ENCODE measurements around the gene OR2Y1.
"Not testable (repeated sequence)": the region's sequence is repeated elsewhere in the genome, so short reads cannot be mapped to it uniquely, and the experiment has no call there.

OR2Y1 gene

GRCh38 chr5:180739958-180740357 lies at the start of gene OR2Y1:
Gene OR2Y1 (minus strand): TSS chr5:180740058. CDS start chr5:180740058, 0 bp downstream.
- no peak for DNase-seq

- DNase-seq = not testable (repeated sequence)
Measured at GRCh38 chr5:180788651-180789410, 49.0 kb upstream of the OR2Y1 start.

GRCh38 chr5:180787711-180788431 lies 48.0 kb upstream of the OR2Y1 start:
- no peak for DNase-seq

- no peak for DNase-seq
Measured at GRCh38 chr5:180786531-180787398, 46.9 kb upstream of the OR2Y1 start.

- DNase-seq = no peak
Measured at GRCh38 chr5:180785794-180786221, 46.0 kb upstream of the OR2Y1 start.

GRCh38 chr5:180785121-180785781 lies 45.4 kb upstream of the OR2Y1 start:
- DNase-seq = no peak

GRCh38 chr5:180784497-180785097 lies 44.7 kb upstream of the OR2Y1 start:
- peak; percentile 43 to 57 for DNase-seq

- DNase-seq = no peak
Measured at GRCh38 chr5:180783340-180784052, 43.6 kb upstream of the OR2Y1 start.

- no peak for DNase-seq
Measured at GRCh38 chr5:180782748-180783147, 42.9 kb upstream of the OR2Y1 start.

- DNase-seq = not testable (repeated sequence)
Measured at GRCh38 chr5:180781900-180782326, 42.1 kb upstream of the OR2Y1 start.

- DNase-seq = no peak
Measured at GRCh38 chr5:180779985-180780610, 40.2 kb upstream of the OR2Y1 start.

- DNase-seq = no peak
Measured at GRCh38 chr5:180777475-180777874, 37.6 kb upstream of the OR2Y1 start.

- DNase-seq = no peak
Measured at GRCh38 chr5:180776376-180776775, 36.5 kb upstream of the OR2Y1 start.

GRCh38 chr5:180775624-180776023 lies 35.8 kb upstream of the OR2Y1 start:
- no peak for DNase-seq

- DNase-seq = no peak
Measured at GRCh38 chr5:180771839-180772238, 32.0 kb upstream of the OR2Y1 start.

GRCh38 chr5:180769821-180770220 lies 30.0 kb upstream of the OR2Y1 start:
- DNase-seq = no peak

- no peak for DNase-seq
Measured at GRCh38 chr5:180755601-180756000, 15.7 kb upstream of the OR2Y1 start.

- no peak for DNase-seq
Measured at GRCh38 chr5:180744253-180744652, 4.4 kb upstream of the OR2Y1 start.

- no peak for DNase-seq
Measured at GRCh38 chr5:180742727-180743126, 2.9 kb upstream of the OR2Y1 start.

- DNase-seq = not testable (repeated sequence)
Measured at GRCh38 chr5:180740953-180741352, 1.1 kb upstream of the OR2Y1 start.

GRCh38 chr5:180739271-180739670 lies 587 bp downstream of the OR2Y1 start:
- DNase-seq = no peak

All from NCI-H2081 (cell line).